Endodermal cell (in vitro differentiated cells): ENCODE data around the gene LZTS2. TPM values are rescaled to one million over a fixed set of nuclear protein-coding genes. Genes with fewer than 3 reads are reported as not detected.
A peak's percentile ranks its signal among the peaks of the same experiment; 100 is the strongest.

Experiments
- DNase-seq: peaks from one replicate; pipeline ENCODE4 v3.0.0-alpha.2; 2017
- H3K27ac ChIP-seq: 2 replicates; pipeline ENCODE4 v1.5.1; 2013; ENCODE audit warnings: mild to moderate bottlenecking, low read depth, low read length, moderate library complexity
- H3K27me3 ChIP-seq: 2 replicates; pipeline ENCODE4 v1.6.1; 2013; ENCODE audit warnings: mild to moderate bottlenecking, low read length, moderate library complexity; ENCODE audit not compliant: insufficient read depth, control insufficient read depth, poor library complexity, severe bottlenecking
- H3K36me3 ChIP-seq: 2 replicates; pipeline ENCODE4 v1.7.0; 2013; ENCODE audit warnings: mild to moderate bottlenecking, low read length, moderate library complexity; ENCODE audit not compliant: control insufficient read depth, insufficient read depth
- H3K4me1 ChIP-seq: one replicate; pipeline ENCODE4 v1.7.0; 2013; ENCODE audit warnings: low read length; ENCODE audit not compliant: control insufficient read depth, insufficient read depth
- H3K4me3 ChIP-seq: 2 replicates; pipeline ENCODE4 v1.5.1; 2013; ENCODE audit warnings: mild to moderate bottlenecking, low read length, moderate library complexity
- H3K9ac ChIP-seq: 2 replicates; pipeline ENCODE4 v1.6.1; 2013; ENCODE audit warnings: mild to moderate bottlenecking, low read length, moderate library complexity; ENCODE audit not compliant: poor library complexity, severe bottlenecking; ENCODE audit errors: extremely low read depth
- H3K9me3 ChIP-seq: 2 replicates; pipeline ENCODE4 v1.6.1; 2013; ENCODE audit warnings: mild to moderate bottlenecking, low read length, moderate library complexity; ENCODE audit not compliant: control insufficient read depth
- H3K27ac Mint-ChIP-seq: 2 replicates; pipeline ENCODE4 v1.8.0; 2020; ENCODE audit warnings: mixed read lengths
- H3K27me3 Mint-ChIP-seq: 2 replicates; pipeline ENCODE4 v1.8.0; 2021; ENCODE audit warnings: mild to moderate bottlenecking, mixed read lengths; ENCODE audit not compliant: insufficient read depth
- H3K36me3 Mint-ChIP-seq: 2 replicates; pipeline ENCODE4 v1.8.0; 2020; ENCODE audit warnings: low read depth, mixed read lengths
- H3K4me1 Mint-ChIP-seq: 2 replicates; pipeline ENCODE4 v1.8.0; 2020; ENCODE audit warnings: mixed read lengths
- H3K4me3 Mint-ChIP-seq: 2 replicates; pipeline ENCODE4 v1.8.0; 2020; ENCODE audit warnings: mild to moderate bottlenecking, moderate library complexity, mixed read lengths
- H3K9me3 Mint-ChIP-seq: 2 replicates; pipeline ENCODE4 v1.8.0; 2020; ENCODE audit warnings: mild to moderate bottlenecking, mixed read lengths
- WGBS, 2 experiments: methylation state at CpG; one replicate each; pipeline versions ENCODE4 v1.1.5 to v1.1.7; 2013; ENCODE audit warnings: missing lambda C conversion rate in 2 of 2, mixed read lengths in 1 of 2; ENCODE audit not compliant: insufficient coverage in 1 of 2, insufficient read length in 1 of 2; 5-methylcytosine and 5-hydroxymethylcytosine counted together
- total RNA-seq, 2 donors: library from RNA; stranded (reverse); fragmentation: NEBNext Ultra II Directional in 1 of 2; extraction: Animal tissue kit (Norgen Biotek cat#: 25700) in 1 of 2; gene quantifications; 2 replicates in 1 of 2; 3 replicates in 1 of 2; pipeline ENCODE4 v1.2.1, GENCODE V29; 2021
- TF ChIP-seq, protein P1 (sequence below): fragments of 200-600 bp; sonication (generic); conservative IDR thresholded peaks from 2 replicates; pipeline ENCODE4 v1.5.0; 2021; ENCODE audit warnings: antibody characterized with exemption, mild to moderate bottlenecking

LZTS2 gene
- total RNA-seq, 2 donors from 2014 or later, result 76.8 to 85.9 TPM

DNA sequence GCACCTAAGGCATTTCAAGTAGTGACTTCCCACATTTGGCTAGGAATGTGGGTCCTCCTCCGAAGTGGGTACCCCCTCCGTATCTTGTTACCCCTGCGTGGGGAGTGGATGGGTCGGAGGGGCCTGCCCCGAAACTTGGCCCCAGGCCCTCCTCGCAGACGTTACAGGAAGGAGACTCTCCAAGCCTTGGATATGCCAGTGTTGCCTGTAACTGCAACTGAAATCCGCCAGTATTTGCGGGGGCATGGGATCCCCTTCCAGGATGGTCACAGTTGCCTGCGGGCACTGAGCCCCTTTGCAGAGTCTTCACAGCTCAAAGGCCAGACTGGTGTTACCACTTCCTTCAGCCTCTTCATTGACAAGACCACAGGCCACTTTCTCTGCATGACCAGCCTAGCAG is 11.4 kb upstream of the LZTS2 start:
- H3K27me3 Mint-ChIP-seq, result no peaks in the 10 kb centered on the region
- peak overlapping the region; percentile 93 for H3K27ac Mint-ChIP-seq

DNA sequence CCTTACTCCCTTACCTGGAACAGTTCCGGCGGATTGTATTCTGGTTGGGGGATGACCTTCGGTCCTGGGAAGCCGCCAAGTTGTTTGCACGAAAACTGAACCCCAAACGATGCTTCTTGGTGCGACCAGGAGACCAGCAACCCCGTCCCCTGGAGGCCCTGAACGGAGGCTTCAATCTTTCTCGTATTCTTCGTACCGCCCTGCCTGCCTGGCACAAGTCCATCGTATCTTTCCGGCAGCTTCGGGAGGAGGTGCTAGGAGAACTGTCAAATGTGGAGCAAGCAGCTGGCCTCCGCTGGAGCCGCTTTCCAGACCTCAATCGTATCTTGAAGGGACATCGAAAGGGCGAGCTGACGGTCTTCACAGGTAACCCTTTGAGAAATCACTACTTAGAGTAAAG is 10.5 kb upstream of the LZTS2 start:
- peaks cover 40% of the 10 kb centered on the region for H3K36me3 Mint-ChIP-seq
- no peaks in the 10 kb centered on the region for H3K4me1 ChIP-seq

More for the DNA sequence above, 11.4 kb upstream of the LZTS2 start:
- WGBS, 2 experiments, result 68% methylated on average over 9 to 10 of the region's 10 CpGs
- DNase-seq, result no peak
- Histone ChIP-seq H3K36me3 (peaks cover 40% of the 10 kb centered on the region), H3K27me3 (no peaks in the 10 kb centered on the region), H3K27ac (no peak overlapping the region), H3K4me3 (peak overlapping the region; percentile 92), H3K9me3 (no peaks in the 10 kb centered on the region), H3K9ac (peak overlapping the region; percentile 60), H3K4me1 (no peaks in the 10 kb centered on the region)
- TF ChIP-seq, protein P1, sequence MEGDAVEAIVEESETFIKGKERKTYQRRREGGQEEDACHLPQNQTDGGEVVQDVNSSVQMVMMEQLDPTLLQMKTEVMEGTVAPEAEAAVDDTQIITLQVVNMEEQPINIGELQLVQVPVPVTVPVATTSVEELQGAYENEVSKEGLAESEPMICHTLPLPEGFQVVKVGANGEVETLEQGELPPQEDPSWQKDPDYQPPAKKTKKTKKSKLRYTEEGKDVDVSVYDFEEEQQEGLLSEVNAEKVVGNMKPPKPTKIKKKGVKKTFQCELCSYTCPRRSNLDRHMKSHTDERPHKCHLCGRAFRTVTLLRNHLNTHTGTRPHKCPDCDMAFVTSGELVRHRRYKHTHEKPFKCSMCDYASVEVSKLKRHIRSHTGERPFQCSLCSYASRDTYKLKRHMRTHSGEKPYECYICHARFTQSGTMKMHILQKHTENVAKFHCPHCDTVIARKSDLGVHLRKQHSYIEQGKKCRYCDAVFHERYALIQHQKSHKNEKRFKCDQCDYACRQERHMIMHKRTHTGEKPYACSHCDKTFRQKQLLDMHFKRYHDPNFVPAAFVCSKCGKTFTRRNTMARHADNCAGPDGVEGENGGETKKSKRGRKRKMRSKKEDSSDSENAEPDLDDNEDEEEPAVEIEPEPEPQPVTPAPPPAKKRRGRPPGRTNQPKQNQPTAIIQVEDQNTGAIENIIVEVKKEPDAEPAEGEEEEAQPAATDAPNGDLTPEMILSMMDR, result no peak
- peak overlapping the region; percentile 93 for H3K4me3 Mint-ChIP-seq
- peaks cover 9% of the 10 kb centered on the region for H3K4me1 Mint-ChIP-seq
- peaks cover 39% of the 10 kb centered on the region for H3K36me3 Mint-ChIP-seq
- no peaks in the 10 kb centered on the region for H3K9me3 Mint-ChIP-seq

DNA sequence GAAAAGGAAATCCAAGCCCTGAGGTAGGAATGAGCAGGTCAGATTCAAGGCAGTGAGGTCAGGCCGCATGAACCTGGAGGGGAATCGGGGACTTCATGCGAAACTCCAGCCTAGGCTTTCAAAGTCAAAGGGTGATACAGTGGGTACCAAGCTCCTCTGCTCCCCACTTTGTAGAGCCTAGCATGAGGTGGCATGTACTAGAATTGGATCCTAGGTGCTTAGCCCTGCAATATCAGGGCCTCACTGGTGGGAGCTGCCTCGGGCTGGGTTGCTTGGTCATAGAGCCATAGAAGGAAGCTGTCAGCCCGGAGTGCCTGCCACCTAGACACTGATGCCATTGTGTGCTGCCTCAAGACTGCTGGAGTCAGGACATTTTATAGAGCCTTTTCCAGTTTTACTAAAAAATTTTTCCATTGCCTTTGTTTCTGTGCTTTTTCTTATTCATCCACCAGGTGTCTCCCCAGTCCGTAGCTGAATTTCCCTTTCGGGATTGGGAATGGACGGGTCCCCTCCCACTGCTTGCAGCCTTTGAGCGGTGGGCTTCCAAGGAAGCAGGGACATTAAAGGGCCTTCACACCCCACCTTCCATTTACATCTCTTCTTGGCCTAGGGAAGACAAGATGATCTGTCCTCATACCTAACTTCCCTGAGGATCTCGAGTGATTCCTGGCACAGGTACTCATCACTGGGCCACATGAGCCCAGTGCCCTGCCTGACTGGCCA is 5.5 kb upstream of the LZTS2 start:
- H3K27ac ChIP-seq, result no peak overlapping the region

More for the DNA sequence above, 10.5 kb upstream of the LZTS2 start:
- Histone ChIP-seq H3K27ac (no peak overlapping the region), H3K27me3 (no peaks in the 10 kb centered on the region), H3K4me3 (no peak overlapping the region), H3K36me3 (peaks cover 49% of the 10 kb centered on the region), H3K9ac (no peak overlapping the region), H3K9me3 (no peaks in the 10 kb centered on the region)
- Mint-ChIP-seq H3K4me1 (peaks cover 11% of the 10 kb centered on the region), H3K27ac (no peak overlapping the region), H3K9me3 (no peaks in the 10 kb centered on the region), H3K4me3 (no peak overlapping the region), H3K27me3 (no peaks in the 10 kb centered on the region)
- DNase-seq, result no peak
- WGBS, 2 experiments, result 93 to 96% methylated on average over 20 to 21 of the region's 21 CpGs
- TF ChIP-seq, protein P1, result no peak

More for the DNA sequence above, 5.5 kb upstream of the LZTS2 start:
- H3K36me3 Mint-ChIP-seq, result peaks cover 31% of the 10 kb centered on the region
- Histone ChIP-seq H3K9ac (no peak overlapping the region), H3K4me1 (peaks cover 3% of the 10 kb centered on the region), H3K27me3 (no peaks in the 10 kb centered on the region), H3K4me3 (no peak overlapping the region), H3K9me3 (no peaks in the 10 kb centered on the region), H3K36me3 (peaks cover 37% of the 10 kb centered on the region)
- H3K4me3 Mint-ChIP-seq, result no peak overlapping the region
- WGBS, 2 experiments, result 73 to 86% methylated on average over 7 to 10 of the region's 10 CpGs
- peak; percentile 78 for DNase-seq
- H3K27me3 Mint-ChIP-seq, result no peaks in the 10 kb centered on the region
- H3K27ac Mint-ChIP-seq, result peak overlapping the region; percentile 88
- TF ChIP-seq, protein P1, result peak; percentile 81
- H3K9me3 Mint-ChIP-seq, result no peaks in the 10 kb centered on the region
- peaks cover 32% of the 10 kb centered on the region for H3K4me1 Mint-ChIP-seq
